PC-3 (cell line): ENCODE results near the gene CLDN9. TPM values are rescaled to one million over a fixed set of nuclear protein-coding genes. Genes with fewer than 3 reads are reported as not detected.

Source experiments
- ATAC-seq: fragments of 200-7000 bp; cut with Tn5 transposase; 2 replicates; pipeline ENCODE4 v1.9.1; 2020; ENCODE audit warnings: mild to moderate bottlenecking, moderate library complexity
- BruUV-seq: library from RNA; stranded (reverse); fragments of 400-500 nt; replicated peaks from 2 replicates; lab custom pipeline; 2021; lab: Mats Ljungman, UMichigan
- CTCF ChIA-PET: fragments of 300-600 bp; sonication (Branson Sonifier 250); formaldehyde crosslinking; loops from one replicate; lab custom pipeline; 2022; ENCODE audit warnings: antibody characterized with exemption; lab: Charles Lee
- POLR2A ChIA-PET: fragments of 300-600 bp; sonication (Branson Sonifier 250); formaldehyde crosslinking; loops from one replicate; lab custom pipeline; 2022; ENCODE audit warnings: antibody characterized with exemption; ENCODE audit not compliant: unreplicated experiment; lab: Charles Lee
- DNase-seq: peaks from one replicate; pipeline ENCODE4 v3.0.0-alpha.2; 2015
- H2AFZ ChIP-seq: fragments of 300-600 bp; sonication (generic); 2 replicates; pipeline ENCODE4 v1.6.0; 2016; ENCODE audit warnings: antibody characterized with exemption, low read length
- H3F3A ChIP-seq: fragments of 300-600 bp; sonication (generic); one replicate; pipeline ENCODE4 v1.6.0; 2017; ENCODE audit warnings: antibody characterized with exemption, low read length, control low read depth, mild to moderate bottlenecking; ENCODE audit not compliant: unreplicated experiment
- H3K27ac ChIP-seq: fragments of 300-600 bp; sonication (generic); 2 replicates; pipeline ENCODE4 v1.5.1; 2016; ENCODE audit warnings: mild to moderate bottlenecking, low read length
- H3K27me3 ChIP-seq: fragments of 300-600 bp; sonication (generic); 2 replicates; pipeline ENCODE4 v1.6.1; 2016; ENCODE audit warnings: low read length, mixed read lengths
- H3K36me3 ChIP-seq: fragments of 300-600 bp; sonication (generic); 2 replicates; pipeline ENCODE4 v1.6.1; 2016; ENCODE audit warnings: low read depth, mixed run types, low read length, mixed read lengths
- H3K4me1 ChIP-seq: fragments of 300-600 bp; sonication (generic); 2 replicates; pipeline ENCODE4 v1.5.1; 2016; ENCODE audit warnings: low read length; ENCODE audit not compliant: insufficient read depth
- H3K4me2 ChIP-seq: fragments of 300-600 bp; sonication (generic); 2 replicates; pipeline ENCODE4 v1.6.0; 2016; ENCODE audit warnings: low read length
- H3K4me3 ChIP-seq: fragments of 300-600 bp; sonication (generic); 2 replicates; pipeline ENCODE4 v1.5.1; 2016; ENCODE audit warnings: mild to moderate bottlenecking, low read length, mixed read lengths
- H3K79me2 ChIP-seq: fragments of 300-600 bp; sonication (generic); 2 replicates; pipeline ENCODE4 v1.6.1; 2017; ENCODE audit warnings: low read length, mixed read lengths
- H3K9ac ChIP-seq: fragments of 300-600 bp; sonication (generic); 2 replicates; pipeline ENCODE4 v1.6.0; 2016; ENCODE audit warnings: mild to moderate bottlenecking, low read length
- H3K9me2 ChIP-seq: fragments of 300-600 bp; sonication (generic); replicated peaks from 2 replicates; pipeline ENCODE4 v1.6.1; 2016; ENCODE audit warnings: mixed run types, low read length, mixed read lengths
- H3K9me3 ChIP-seq: fragments of 300-600 bp; sonication (generic); 2 replicates; pipeline ENCODE4 v1.6.1; 2016; ENCODE audit warnings: low read length, mixed read lengths
- H4K20me1 ChIP-seq: fragments of 300-600 bp; sonication (generic); 2 replicates; pipeline ENCODE4 v1.6.1; 2016; ENCODE audit warnings: low read length, mixed read lengths
- CTCF ChIP-seq: fragments of 300-600 bp; sonication (generic); conservative IDR thresholded peaks from 2 replicates; pipeline ENCODE4 v1.5.1; 2017; ENCODE audit warnings: antibody characterized with exemption, low read depth, mild to moderate bottlenecking, low read length
- EZH2 ChIP-seq: fragments of 300-600 bp; sonication (generic); IDR thresholded peaks from one replicate; pipeline ENCODE4 v1.6.1; 2017; ENCODE audit warnings: antibody characterized with exemption, mild to moderate bottlenecking, low read length; ENCODE audit not compliant: unreplicated experiment
- EZH2phosphoT487 ChIP-seq: fragments of 300-600 bp; sonication (generic); IDR thresholded peaks from 2 replicates; pipeline ENCODE4 v1.6.1; 2018; ENCODE audit warnings: mild to moderate bottlenecking, antibody characterized with exemption, low read length, borderline replicate concordance
- intact Hi-C: fragments of 100-400 bp; cut with micrococcal nuclease; formaldehyde crosslinking; loops from 2 replicates; pipeline ENCODE4 v1.9.0; 2023
- total RNA-seq: library from RNA; depleted of rRNA; stranded (reverse); fragments of >200 nt; gene quantifications from 2 replicates; pipeline ENCODE4 v1.2.3, GENCODE V29; 2014

CLDN9 gene
- total RNA-seq, 1 experiment from 2014 or later = 0.33 TPM

DNA sequence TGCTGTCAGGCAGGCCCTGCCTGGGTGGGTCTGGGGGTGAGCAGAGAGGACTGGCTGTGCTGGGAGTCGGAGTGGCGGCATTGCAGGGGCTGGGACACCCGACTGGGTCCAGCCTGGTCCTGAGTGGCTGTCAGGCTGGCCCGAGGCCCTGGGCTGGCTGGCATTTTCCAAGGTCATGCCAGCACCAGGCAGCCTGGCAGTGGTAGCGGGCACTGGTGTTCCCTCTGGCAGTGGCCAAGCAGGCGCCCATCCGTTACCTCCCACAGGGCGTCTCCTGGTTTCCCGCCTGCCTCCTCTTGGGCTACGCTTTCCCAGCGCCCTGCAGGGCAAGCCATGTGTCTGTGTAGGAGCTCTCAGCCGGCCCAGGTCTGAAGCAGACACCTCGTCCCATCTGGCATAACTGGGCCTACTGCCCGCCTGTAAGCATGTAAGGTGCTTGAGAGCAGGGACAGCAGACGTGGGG is 26.8 kb upstream of the CLDN9 start:
- intact Hi-C loops = no loop called here
- CTCF ChIA-PET = no interaction called here
- TF ChIP-seq CTCF = no peak
- no peak for TF ChIP-seq EZH2
- H3K27ac ChIP-seq = no peak overlapping the region
- POLR2A ChIA-PET = no interaction called here
- no peak overlapping the region for H3K4me2 ChIP-seq
- H3K27me3 ChIP-seq = no peaks in the 10 kb centered on the region
- no peak overlapping the region for H2AFZ ChIP-seq
- H3K9me2 ChIP-seq = no peaks in the 10 kb centered on the region
- no peaks in the 10 kb centered on the region for H3F3A ChIP-seq
- H3K79me2 ChIP-seq = no peaks in the 10 kb centered on the region
- no peaks in the 10 kb centered on the region for H3K9me3 ChIP-seq
- no peak for DNase-seq
- no TSS peak for BruUV-seq
- no peak overlapping the region for H3K4me3 ChIP-seq
- ATAC-seq = no peak
- no peak overlapping the region for H3K9ac ChIP-seq
- no peaks in the 10 kb centered on the region for H4K20me1 ChIP-seq
- no peaks in the 10 kb centered on the region for H3K36me3 ChIP-seq
- H3K4me1 ChIP-seq = peaks cover 2% of the 10 kb centered on the region

GRCh38 chr16:2986623-2987188 is 26.0 kb upstream of the CLDN9 start:
- no peak overlapping the region for H3K27ac ChIP-seq
- no peaks in the 10 kb centered on the region for H3K9me2 ChIP-seq
- H2AFZ ChIP-seq = no peak overlapping the region
- TF ChIP-seq EZH2 (no peak), CTCF (no peak), EZH2phosphoT487 (no peak)
- no peaks in the 10 kb centered on the region for H4K20me1 ChIP-seq
- H3K27me3 ChIP-seq = no peaks in the 10 kb centered on the region
- intact Hi-C loops = no loop called here
- H3K9me3 ChIP-seq = no peaks in the 10 kb centered on the region
- H3K9ac ChIP-seq = no peak overlapping the region
- no peaks in the 10 kb centered on the region for H3K79me2 ChIP-seq
- H3F3A ChIP-seq = no peaks in the 10 kb centered on the region
- DNase-seq (no peak), ATAC-seq (no peak)
- H3K4me2 ChIP-seq = no peak overlapping the region
- peaks cover 3% of the 10 kb centered on the region; the same call in 1 of the 2 replicates for H3K4me1 ChIP-seq
- H3K4me3 ChIP-seq = no peak overlapping the region
- POLR2A ChIA-PET = no interaction called here
- no peaks in the 10 kb centered on the region for H3K36me3 ChIP-seq
- CTCF ChIA-PET = no interaction called here
- BruUV-seq = no TSS peak

- Histone ChIP-seq H3K27me3 (no peaks in the 10 kb centered on the region), H3K27ac (no peak overlapping the region), H2AFZ (no peak overlapping the region), H3K79me2 (no peaks in the 10 kb centered on the region), H3F3A (no peaks in the 10 kb centered on the region), H4K20me1 (no peaks in the 10 kb centered on the region), H3K9ac (no peak overlapping the region), H3K9me3 (no peaks in the 10 kb centered on the region), H3K4me1 (peaks cover 8% of the 10 kb centered on the region), H3K4me3 (no peak overlapping the region), H3K36me3 (no peaks in the 10 kb centered on the region), H3K4me2 (no peak overlapping the region), H3K9me2 (no peaks in the 10 kb centered on the region)
- CTCF ChIA-PET = no interaction called here
- ATAC-seq (no peak), DNase-seq (no peak)
- no peak for TF ChIP-seq EZH2
- TF ChIP-seq EZH2phosphoT487 = no peak
- no peak for TF ChIP-seq CTCF
- intact Hi-C loops = no loop called here
- POLR2A ChIA-PET = no interaction called here
- no TSS peak for BruUV-seq
Measured at GRCh38 chr16:2987286-2987685, 25.4 kb upstream of the CLDN9 start.
